AG04449 (cell line): ENCODE data around the gene CYB561D2.

Source experiments
- CTCF ChIA-PET: fragments of 350-600 bp; formaldehyde crosslinking; extraction: SDS; loops from one replicate; lab custom pipeline; 2021; ENCODE audit warnings: antibody characterized with exemption; lab: Yijun Ruan, JAX
- POLR2A ChIA-PET: fragments of 400-600, 350-600 bp; formaldehyde crosslinking; extraction: SDS; loops from one replicate; lab custom pipeline; 2020; ENCODE audit warnings: antibody characterized with exemption, inconsistent platforms; lab: Yijun Ruan, JAX
- DNase-seq: peaks from one replicate; pipeline ENCODE4 v3.0.0-alpha.2; 2010; ENCODE audit warnings: low read depth, low spot score
- H3K4me3 ChIP-seq: 2 replicates; pipeline ENCODE4 v1.5.1; 2011; ENCODE audit warnings: low read depth, mild to moderate bottlenecking, control low read depth, low read length
- CTCF ChIP-seq: IDR thresholded peaks from one replicate; pipeline ENCODE4 v1.5.1; 2011; ENCODE audit warnings: mild to moderate bottlenecking, moderate library complexity, low read length, control low read depth, inconsistent platforms; ENCODE audit not compliant: insufficient read depth; ENCODE audit errors: missing control alignments

CYB561D2 gene

GRCh38 chr3:50319181-50319893 is 31.3 kb upstream of the CYB561D2 start:
- POLR2A ChIA-PET = no interaction called here
- DNase-seq = no peak
- no peak overlapping the region for H3K4me3 ChIP-seq
- TF ChIP-seq CTCF = no peak
- CTCF ChIA-PET = interaction anchor here (0.9 to 3.5 kb wide), 3 partner anchors 20 to 156 kb away, joined by 3 to 11 read pairs (median 7); partner anchors contain the start of genes HYAL3 and NAA80

DNA sequence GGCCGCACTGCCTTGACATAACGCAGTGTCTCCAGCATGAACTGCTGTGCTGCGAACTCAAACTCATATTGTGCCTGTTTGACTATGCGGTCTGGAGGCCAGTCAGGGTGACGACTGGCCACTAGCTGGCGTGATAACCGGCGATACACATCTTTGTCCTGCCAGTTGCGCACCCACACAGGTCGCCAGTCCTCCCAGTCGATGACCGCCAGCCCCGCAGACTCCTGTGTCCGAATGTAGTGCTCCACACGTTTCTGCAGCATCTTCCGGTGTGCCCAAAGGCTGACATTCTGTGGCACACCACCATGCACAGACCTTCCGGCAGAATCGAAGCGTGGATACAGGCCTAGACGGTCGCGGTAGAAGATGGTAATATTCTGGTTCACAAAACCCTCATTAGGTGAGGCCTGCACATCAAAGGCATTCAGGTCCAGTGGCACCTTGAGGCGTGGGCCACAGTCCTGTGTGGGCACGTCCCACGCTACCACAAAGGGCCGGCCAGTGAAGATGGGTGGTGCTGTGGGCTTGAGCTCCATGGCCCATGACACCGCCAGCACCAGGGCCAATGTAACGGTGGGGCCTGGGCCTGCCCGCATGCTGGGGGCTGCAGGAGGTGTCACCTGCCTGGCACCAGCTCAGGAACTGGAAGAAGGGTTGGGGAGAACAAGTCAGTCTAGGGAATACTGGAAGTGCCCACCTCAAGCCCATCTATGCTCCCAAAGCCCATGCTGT is 30.6 kb upstream of the CYB561D2 start:
- no peak for DNase-seq
- CTCF ChIA-PET = interaction anchor here (0.7 to 3.5 kb wide), 5 partner anchors 21 to 156 kb away, joined by 3 to 11 read pairs (median 3); partner anchors contain the start of genes HYAL3 and NAA80
- POLR2A ChIA-PET = no interaction called here
- no peak for TF ChIP-seq CTCF
- peak overlapping the region; percentile 73 for H3K4me3 ChIP-seq

DNA sequence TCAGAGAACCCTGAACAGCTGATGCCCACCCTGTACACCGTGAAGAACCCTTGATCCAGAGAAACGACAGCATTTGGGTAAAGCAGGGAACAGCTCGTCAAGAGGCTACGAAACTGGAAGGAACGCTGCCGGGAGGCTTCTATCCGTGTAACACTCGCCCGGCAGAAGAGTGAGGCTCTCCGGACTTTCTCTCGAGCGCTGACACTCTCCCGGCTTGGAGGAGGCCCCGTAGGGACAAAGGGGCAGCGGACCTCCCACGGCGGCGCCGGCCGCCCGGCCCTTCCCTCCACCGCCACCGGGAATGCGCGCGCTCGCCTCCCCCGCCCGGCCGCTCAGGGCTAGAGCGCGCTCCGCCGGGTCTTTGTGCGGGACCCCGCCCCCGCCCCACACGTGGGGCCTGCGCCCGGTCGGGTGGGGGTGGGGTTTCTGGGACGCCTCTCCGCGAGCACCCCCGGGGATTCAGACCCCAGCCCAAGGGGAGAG is 29.8 kb upstream of the CYB561D2 start:
- ChIA-PET CTCF (interaction anchor here (0.6 to 3.5 kb wide), 6 partner anchors 10 to 129 kb away, joined by 3 to 11 read pairs (median 6); partner anchors contain the start of genes HYAL3 and NAA80), POLR2A (no interaction called here)
- DNase-seq = no peak

GRCh38 chr3:50321336-50322114 is 29.1 kb upstream of the CYB561D2 start:
- TF ChIP-seq CTCF = peak; percentile 60
- ChIA-PET POLR2A (interaction anchor here (1.0 to 1.4 kb wide), 2 partner anchors 12 to 16 kb away, joined by 3 read pairs; no protein-coding TSS in a partner anchor), CTCF (interaction anchor here (0.6 to 3.5 kb wide), 11 partner anchors 7 to 247 kb away, joined by 3 to 37 read pairs (median 7); partner anchors contain the start of gene HEMK1)
- no peak for DNase-seq
- peak overlapping the region; percentile 73 for H3K4me3 ChIP-seq

More for the DNA sequence above, 29.8 kb upstream of the CYB561D2 start:
- TF ChIP-seq CTCF = no peak
- H3K4me3 ChIP-seq = peak overlapping the region; percentile 73

DNA sequence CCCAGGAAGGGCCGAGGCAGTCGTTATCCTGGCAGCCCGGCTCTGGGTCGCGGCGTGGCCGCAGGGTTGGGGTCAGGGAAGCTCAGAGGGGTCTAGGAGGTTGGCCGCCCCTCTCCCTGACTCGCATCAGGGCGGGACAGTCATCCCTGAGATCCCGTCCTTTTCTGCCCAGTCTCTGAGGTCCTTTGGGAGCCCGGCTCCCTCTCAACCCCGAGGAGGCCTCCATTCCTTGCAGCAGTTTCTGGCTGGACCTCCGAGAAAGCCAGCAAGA is 28.6 kb upstream of the CYB561D2 start:
- no peak for DNase-seq
- TF ChIP-seq CTCF = no peak
- CTCF ChIA-PET = interaction anchor here (1.0 to 3.5 kb wide), 11 partner anchors 8 to 247 kb away, joined by 3 to 37 read pairs (median 7); partner anchors contain the start of genes HEMK1, HYAL3 and NAA80
- peak overlapping the region; percentile 73 for H3K4me3 ChIP-seq
- POLR2A ChIA-PET = interaction anchor here (1.0 to 1.4 kb wide), 2 partner anchors 11 to 15 kb away, joined by 3 read pairs; no protein-coding TSS in a partner anchor
